T-helper 2 cell (primary cell): ENCODE data around the gene OR1L4.

ENCODE experiments used
- DNase-seq, 5 experiments: peaks; one replicate each; pipeline versions ENCODE4 v3.0.0 to v3.0.0-alpha.2; 2012 to 2022
- total RNA-seq, 2 donors: gene quantifications; one replicate each; lab custom pipeline; 2026; lab: John Stamatoyannopoulos, UW

Gene OR1L4
- total RNA-seq, result 0 reads per million in 2 donors

- DNase-seq, result no peak
Observed at GRCh38 chr9:122723690-122724089, at the start of gene OR1L4. TSS of gene OR1L4 (plus strand) at chr9:122723990. CDS start at chr9:122723990, 0 bp downstream.

GRCh38 chr9:122684851-122685250 is 38.9 kb upstream of the OR1L4 start:
- DNase-seq, result no peak

- DNase-seq, result no peak
Observed at GRCh38 chr9:122695696-122696095, 28.1 kb upstream of the OR1L4 start.

GRCh38 chr9:122718038-122718437 is 5.8 kb upstream of the OR1L4 start:
- DNase-seq, result no peak

- no peak for DNase-seq
Observed at GRCh38 chr9:122719218-122719617, 4.6 kb upstream of the OR1L4 start.

GRCh38 chr9:122742003-122742402 is 18.2 kb downstream of the OR1L4 start, which contains the start of gene OR1L6:
TSS of gene OR1L6 (plus strand) at chr9:122742303. CDS start at chr9:122749848, 7,545 bp downstream.
- no peak for DNase-seq

- no peak for DNase-seq
Observed at GRCh38 chr9:122754825-122755224, 31.0 kb downstream of the OR1L4 start.

- no peak for DNase-seq
Observed at GRCh38 chr9:122767817-122768216, 44.0 kb downstream of the OR1L4 start.
